Transverse colon (tissue), 4 donors: ENCODE measurements around the gene DLG2.

Source experiments
- POLR2A ChIP-seq: fragments of 450-650 bp; IDR thresholded peaks from one replicate; pipeline ENCODE4 v1.6.1; 2016; ENCODE audit warnings: antibody characterized with exemption, mild to moderate bottlenecking, moderate library complexity
- POLR2AphosphoS5 ChIP-seq, 3 donors: sonication (generic); formaldehyde crosslinking; IDR thresholded peaks; one replicate each; pipeline ENCODE4 v1.6.1; 2016; ENCODE audit warnings: antibody characterized with exemption in 3 of 3
- TF ChIP-seq, protein P1 (sequence below), 5 experiments: fragments of 200-600 bp in 3 of 5; fragments of 450-650 bp in 2 of 5; sonication (generic) in 3 of 5; IDR thresholded peaks; 1 replicate in 2 of 5; 2 replicates in 3 of 5; pipeline ENCODE4 v1.5.1; 2016 to 2017; ENCODE audit warnings: antibody characterized with exemption in 5 of 5, inconsistent platforms in 3 of 5, mild to moderate bottlenecking in 2 of 5, moderate library complexity in 1 of 5

DNA sequence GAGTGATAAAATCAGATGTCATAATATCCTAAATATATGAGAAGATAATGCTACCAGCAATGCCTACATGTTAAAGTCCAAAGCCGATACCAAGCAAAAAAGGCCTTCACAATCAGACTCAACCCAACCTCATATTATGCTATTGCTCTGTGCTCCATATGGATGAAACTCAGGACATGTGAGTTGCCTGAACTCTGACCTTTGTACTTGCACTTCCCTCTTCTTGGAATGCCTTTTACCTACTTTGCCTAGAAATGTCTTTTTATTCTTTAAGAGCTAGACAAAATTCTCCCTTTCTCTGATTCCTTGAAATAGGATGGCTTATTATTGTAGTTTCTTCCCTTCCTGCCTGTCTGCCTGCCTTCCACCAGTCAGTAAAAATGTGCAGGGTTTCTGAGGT lies 1386.3 kb downstream of the DLG2 start:
- TF ChIP-seq, protein P1, sequence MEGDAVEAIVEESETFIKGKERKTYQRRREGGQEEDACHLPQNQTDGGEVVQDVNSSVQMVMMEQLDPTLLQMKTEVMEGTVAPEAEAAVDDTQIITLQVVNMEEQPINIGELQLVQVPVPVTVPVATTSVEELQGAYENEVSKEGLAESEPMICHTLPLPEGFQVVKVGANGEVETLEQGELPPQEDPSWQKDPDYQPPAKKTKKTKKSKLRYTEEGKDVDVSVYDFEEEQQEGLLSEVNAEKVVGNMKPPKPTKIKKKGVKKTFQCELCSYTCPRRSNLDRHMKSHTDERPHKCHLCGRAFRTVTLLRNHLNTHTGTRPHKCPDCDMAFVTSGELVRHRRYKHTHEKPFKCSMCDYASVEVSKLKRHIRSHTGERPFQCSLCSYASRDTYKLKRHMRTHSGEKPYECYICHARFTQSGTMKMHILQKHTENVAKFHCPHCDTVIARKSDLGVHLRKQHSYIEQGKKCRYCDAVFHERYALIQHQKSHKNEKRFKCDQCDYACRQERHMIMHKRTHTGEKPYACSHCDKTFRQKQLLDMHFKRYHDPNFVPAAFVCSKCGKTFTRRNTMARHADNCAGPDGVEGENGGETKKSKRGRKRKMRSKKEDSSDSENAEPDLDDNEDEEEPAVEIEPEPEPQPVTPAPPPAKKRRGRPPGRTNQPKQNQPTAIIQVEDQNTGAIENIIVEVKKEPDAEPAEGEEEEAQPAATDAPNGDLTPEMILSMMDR (IDR thresholded peaks at IDR 0.05): no peak
- no peak for TF ChIP-seq POLR2A
- no peak for TF ChIP-seq POLR2AphosphoS5 (IDR thresholded peaks at IDR 0.05)
